AG10803 (cell line): Measurements from ENCODE around the gene NTNG2.

Experiments
- DNase-seq: peaks from one replicate; pipeline ENCODE4 v3.0.0; 2010; ENCODE audit warnings: low read depth
- H3K4me3 ChIP-seq: 2 replicates; pipeline ENCODE4 v1.5.1; 2011; ENCODE audit warnings: mild to moderate bottlenecking, low read length, control low read depth
- TF ChIP-seq, protein P1 (sequence below): conservative IDR thresholded peaks from 2 replicates; pipeline ENCODE4 v1.5.1; 2011; ENCODE audit warnings: mild to moderate bottlenecking, low read length, control low read depth, inconsistent platforms

NTNG2 gene

DNA sequence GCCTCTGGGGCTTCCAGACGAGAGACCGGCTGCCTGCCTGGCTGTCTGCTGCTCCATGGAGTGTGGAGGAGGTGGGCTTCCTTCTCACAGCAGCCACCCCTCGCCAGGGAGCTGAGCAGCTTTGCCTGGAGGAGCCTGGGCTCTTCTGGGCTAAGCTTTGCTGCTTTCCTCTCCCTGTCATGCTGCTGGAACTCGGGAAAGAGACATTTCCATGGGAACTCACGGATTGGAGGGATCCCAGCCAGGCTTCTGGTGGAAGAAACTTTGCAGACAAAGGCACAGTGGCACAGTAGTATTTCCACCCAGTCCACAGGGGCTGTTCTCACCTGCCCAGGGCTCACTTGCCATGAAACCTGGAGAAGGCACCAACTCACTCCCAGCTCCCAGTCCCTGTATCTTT is 5.6 kb upstream of the NTNG2 start:
- TF ChIP-seq, protein P1, sequence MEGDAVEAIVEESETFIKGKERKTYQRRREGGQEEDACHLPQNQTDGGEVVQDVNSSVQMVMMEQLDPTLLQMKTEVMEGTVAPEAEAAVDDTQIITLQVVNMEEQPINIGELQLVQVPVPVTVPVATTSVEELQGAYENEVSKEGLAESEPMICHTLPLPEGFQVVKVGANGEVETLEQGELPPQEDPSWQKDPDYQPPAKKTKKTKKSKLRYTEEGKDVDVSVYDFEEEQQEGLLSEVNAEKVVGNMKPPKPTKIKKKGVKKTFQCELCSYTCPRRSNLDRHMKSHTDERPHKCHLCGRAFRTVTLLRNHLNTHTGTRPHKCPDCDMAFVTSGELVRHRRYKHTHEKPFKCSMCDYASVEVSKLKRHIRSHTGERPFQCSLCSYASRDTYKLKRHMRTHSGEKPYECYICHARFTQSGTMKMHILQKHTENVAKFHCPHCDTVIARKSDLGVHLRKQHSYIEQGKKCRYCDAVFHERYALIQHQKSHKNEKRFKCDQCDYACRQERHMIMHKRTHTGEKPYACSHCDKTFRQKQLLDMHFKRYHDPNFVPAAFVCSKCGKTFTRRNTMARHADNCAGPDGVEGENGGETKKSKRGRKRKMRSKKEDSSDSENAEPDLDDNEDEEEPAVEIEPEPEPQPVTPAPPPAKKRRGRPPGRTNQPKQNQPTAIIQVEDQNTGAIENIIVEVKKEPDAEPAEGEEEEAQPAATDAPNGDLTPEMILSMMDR: no peak
- no peak for DNase-seq
- no peak overlapping the region for H3K4me3 ChIP-seq

DNA sequence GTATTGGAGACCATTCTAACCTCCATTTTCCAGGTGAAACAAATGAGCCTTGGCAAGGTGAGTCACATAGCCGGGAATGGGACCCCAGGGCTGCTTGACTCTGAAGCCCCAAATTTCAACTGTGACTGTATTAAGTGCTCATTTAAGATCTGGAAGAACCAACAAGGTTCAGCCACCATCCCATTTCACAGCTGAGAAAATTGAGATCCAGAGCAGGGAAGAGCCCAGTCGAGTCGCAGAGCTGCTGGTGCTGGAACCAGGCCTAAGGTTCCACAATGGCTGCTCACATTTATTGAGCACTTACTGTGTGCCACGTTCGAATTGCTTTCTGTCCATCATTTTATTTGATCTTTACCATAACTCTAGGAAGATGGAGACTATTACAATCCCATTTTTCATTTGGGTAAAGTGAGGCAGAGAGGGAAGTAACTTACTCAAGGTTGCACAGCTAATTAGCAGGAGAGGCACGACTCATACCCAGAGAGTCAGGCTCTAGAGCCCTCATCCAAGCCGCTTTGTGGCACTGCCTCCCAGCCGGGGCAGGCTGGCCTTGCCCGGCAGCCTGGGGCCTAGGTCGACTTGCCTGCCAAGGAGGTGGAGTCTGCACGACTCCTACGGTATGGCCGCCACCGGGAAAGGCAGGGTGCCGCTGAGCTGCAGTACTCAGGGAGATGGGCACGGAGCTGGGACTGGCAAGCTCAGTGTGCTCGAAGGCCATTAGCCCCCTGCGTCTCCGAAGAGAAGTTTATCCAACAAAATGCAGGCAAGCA is 4.3 kb upstream of the NTNG2 start:
- TF ChIP-seq, protein P1: no peak
- no peak overlapping the region for H3K4me3 ChIP-seq
- DNase-seq: no peak

DNA sequence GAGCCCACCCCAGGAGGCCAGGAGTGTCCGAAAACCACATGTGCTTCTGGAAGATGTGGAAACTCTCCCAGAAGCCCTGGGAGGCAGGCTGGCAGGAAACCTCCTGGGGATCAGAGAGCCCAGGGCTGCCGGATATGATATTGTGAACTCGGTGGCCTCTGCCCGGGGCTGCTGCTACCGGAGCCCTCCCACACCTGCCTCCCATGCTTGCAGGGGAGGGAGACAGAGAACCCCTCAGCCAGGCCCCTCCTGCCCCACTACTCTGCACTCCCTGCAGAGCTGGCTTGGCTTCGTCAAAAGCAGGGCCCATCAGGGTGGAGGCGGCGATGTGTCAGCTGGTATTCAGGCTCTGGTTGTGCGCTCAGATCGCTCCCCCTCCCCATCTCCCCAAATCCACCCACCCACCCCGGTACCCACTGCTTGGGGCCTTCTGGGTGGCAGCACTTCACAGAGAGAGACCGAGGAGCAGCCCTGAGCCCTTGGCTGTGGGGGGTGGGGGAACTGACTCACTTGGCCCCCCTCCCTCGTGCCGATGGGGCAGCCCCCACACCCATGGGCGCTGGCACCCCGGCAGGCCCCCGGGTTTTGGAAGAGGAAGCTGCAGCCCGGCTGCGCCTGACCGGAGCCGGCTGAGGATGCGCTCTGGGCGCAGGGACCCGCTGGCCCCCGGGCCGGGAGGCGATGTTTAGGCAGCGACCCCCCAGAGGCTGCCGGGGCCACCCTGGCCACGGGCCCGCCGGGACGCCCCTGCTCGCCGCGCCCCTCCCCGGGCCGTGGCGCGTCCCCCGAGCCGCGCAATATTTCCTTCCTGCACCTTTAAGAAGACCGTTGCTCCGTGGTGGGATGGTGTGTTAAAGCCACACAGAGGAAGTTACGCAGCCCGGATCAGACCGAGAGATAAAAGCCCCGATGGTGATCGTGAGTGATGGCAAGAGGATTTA is 786 bp upstream of the NTNG2 start:
- peak overlapping the region; percentile 66 for H3K4me3 ChIP-seq
- DNase-seq: peak; percentile 68

DNA sequence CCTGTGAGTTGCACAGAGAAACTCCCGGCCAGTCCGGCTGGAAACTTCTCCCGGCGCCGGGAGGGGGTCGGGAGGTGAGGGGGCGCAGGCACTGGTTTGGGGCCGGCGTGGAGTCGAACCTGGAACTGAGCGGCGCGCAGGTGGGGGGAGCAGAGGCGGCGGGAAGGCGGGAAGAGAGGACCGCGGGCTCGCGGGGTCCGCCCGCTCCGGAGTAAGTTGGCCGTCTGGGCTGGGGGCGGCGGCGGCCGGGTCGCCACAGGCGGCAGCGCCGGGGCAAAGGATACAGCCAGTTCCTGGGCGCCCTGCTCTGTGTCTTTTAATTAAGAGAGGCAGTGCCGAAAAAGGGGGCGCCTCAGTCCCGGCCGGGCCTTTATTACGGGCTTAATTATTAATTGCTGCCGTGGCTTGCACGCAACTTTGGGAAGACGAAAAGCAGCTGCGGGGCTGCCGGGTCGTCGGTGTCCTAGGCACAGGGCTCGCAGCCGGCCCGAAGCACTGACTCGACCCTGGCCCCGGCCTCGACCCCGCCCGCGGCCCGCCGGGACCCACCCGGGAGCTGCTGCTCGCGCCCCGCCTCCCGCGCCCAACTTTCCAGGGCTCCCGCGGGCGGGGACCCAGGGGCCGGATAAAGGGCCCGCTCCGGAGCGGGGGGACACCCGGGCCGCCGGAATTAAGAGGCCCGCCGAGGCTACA is 1.1 kb downstream of the NTNG2 start:
- peak overlapping the region; percentile 67 for H3K4me3 ChIP-seq
- TF ChIP-seq, protein P1: no peak
- no peak for DNase-seq

More for the DNA sequence above, 786 bp upstream of the NTNG2 start:
- TF ChIP-seq, protein P1: no peak

DNA sequence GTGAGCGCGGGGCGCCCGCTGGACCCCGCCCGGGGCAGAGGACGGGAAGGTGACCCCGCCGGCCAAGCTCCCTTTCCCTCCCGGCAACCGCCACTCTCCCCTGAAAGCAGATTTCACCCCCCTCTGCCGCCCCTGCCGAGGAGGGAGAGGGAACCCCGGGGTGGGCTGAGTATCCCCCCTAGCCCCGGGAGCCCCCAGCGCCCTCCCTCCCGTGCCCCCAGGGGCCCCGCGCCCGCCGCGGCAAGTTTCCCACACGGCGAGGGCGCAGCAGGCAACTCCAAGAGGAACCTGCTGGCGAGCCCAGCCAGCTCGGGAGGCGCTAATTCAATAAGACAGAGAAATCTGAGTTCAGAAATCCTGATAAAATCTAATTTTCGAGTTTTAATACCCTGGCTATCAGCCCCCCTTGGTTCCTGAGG is 1.6 kb downstream of the NTNG2 start:
- peak overlapping the region; percentile 9; the same call in 1 of the 2 replicates for H3K4me3 ChIP-seq
- peak; percentile 13 for DNase-seq
- TF ChIP-seq, protein P1: no peak

DNA sequence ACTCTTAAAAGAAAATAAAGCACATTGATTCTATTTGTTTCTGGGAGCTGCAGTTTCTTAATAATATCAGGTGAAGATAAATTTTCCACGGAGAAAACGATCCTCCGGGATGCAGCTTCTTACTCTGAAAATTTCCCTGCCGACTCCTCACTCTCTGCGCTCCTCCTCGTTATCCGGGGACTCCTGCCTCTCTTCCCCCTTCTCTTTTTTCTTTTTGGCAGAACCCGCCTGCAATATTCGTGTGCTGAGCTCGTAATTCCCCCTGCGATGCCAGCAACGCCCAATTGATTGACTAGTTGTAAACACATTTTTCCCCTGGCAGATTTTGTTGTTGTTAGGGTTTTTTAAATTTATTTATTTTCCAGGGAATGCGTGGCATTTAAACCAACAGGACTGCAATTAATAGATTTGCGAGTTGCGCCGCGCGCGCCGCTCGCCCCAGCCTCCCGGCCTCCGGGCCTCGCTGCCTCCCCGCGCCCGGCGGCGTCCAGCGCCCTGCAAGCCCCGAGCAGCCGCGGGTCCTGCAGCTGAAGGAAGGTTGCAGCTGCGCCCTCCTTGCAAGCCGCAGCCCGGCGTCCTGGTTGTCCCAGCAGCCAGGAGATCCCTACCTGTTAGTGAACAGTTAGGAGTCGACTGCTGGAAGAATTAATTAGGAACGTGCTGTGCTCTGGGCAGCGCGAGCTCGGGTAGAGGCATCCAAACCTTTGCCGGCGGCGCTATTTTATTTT is 2.2 kb downstream of the NTNG2 start:
- TF ChIP-seq, protein P1: no peak
- no peak for DNase-seq
- no peak overlapping the region for H3K4me3 ChIP-seq
